NT2/D1 (cell line): ENCODE data around the gene MLXIP.

Source experiments
- SUZ12 ChIP-seq: IDR thresholded peaks from 2 replicates; pipeline ENCODE4 v1.6.1; 2011; ENCODE audit not compliant: insufficient read length, insufficient read depth; ENCODE audit errors: extremely low read depth
- ZNF274 ChIP-seq: IDR thresholded peaks from 2 replicates; pipeline ENCODE4 v1.6.1; 2011; ENCODE audit warnings: mild to moderate bottlenecking, low read depth, low read length

DNA sequence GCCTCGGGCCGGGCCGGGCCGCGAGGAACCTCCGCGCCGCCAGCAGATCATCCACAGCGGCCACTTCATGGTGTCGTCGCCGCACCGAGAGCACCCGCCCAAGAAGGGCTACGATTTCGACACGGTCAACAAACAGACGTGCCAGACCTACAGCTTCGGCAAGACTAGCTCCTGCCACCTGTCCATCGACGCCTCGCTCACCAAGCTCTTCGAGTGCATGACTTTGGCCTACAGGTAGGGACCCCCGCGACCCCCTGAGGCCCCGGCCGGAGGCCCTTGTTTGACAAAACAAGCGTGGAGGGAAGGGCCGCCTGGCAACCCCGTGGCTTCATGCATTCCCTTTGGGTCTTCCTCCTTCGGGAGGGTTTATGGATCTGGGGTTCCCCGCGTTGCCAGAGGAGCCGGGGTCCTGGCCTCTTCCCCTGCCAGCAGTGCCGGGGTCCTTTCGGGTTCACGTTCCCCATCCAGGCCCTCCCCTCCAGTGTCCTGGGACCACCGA, 526 bp downstream of the MLXIP start:
- no peak for TF ChIP-seq SUZ12
- TF ChIP-seq ZNF274 = no peak
